Measurements from ENCODE around the gene SLFN11.
"Not testable (repeated sequence)": the region's sequence is repeated elsewhere in the genome, so short reads cannot be mapped to it uniquely, and the experiment has no call there.

DNA sequence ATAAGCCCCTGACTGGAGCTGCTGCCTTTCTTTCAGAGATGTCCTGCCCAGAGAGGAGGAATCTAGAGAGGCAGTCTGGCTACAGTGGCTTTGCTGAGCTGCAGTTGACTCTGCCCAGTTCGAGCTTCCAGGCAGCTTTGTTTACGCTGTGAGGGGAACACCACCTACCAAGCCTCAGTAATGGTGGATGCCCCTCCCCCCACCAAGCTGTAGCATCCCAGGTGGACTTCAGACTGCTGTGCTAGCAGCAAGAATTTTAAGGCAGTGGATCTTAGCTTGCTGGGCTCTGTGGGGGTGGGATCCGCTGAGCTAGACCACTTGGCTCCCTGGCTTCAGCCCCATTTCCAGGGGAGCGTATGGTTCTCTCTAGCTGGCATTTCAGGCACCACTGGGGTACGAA is 39.8 kb downstream of the SLFN11 start:
- TF ChIP-seq, protein P1, sequence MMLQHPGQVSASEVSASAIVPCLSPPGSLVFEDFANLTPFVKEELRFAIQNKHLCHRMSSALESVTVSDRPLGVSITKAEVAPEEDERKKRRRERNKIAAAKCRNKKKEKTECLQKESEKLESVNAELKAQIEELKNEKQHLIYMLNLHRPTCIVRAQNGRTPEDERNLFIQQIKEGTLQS (CRISPR knock-in tag; conservative IDR thresholded peaks at IDR 0.05), result not testable (repeated sequence)
- not testable (repeated sequence) for TF ChIP-seq CREB1 (CRISPR knock-in tag; IDR thresholded peaks at IDR 0.05); FOXP1 (CRISPR knock-in tag; IDR thresholded peaks at IDR 0.05; ENCODE audit: borderline replicate concordance); CBFB (CRISPR knock-in tag; IDR thresholded peaks at IDR 0.05; ENCODE audit: low read depth); SP1 (CRISPR knock-in tag; conservative IDR thresholded peaks at IDR 0.05); NFE2L1 (CRISPR knock-in tag; IDR thresholded peaks at IDR 0.05); GABPB1 (CRISPR knock-in tag; IDR thresholded peaks at IDR 0.05); ATF1 (CRISPR knock-in tag; IDR thresholded peaks at IDR 0.05)
- TF ChIP-seq, protein P2, sequence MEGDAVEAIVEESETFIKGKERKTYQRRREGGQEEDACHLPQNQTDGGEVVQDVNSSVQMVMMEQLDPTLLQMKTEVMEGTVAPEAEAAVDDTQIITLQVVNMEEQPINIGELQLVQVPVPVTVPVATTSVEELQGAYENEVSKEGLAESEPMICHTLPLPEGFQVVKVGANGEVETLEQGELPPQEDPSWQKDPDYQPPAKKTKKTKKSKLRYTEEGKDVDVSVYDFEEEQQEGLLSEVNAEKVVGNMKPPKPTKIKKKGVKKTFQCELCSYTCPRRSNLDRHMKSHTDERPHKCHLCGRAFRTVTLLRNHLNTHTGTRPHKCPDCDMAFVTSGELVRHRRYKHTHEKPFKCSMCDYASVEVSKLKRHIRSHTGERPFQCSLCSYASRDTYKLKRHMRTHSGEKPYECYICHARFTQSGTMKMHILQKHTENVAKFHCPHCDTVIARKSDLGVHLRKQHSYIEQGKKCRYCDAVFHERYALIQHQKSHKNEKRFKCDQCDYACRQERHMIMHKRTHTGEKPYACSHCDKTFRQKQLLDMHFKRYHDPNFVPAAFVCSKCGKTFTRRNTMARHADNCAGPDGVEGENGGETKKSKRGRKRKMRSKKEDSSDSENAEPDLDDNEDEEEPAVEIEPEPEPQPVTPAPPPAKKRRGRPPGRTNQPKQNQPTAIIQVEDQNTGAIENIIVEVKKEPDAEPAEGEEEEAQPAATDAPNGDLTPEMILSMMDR (IDR thresholded peaks at IDR 0.05), result not testable (repeated sequence)
- TF ChIP-seq, protein P3, sequence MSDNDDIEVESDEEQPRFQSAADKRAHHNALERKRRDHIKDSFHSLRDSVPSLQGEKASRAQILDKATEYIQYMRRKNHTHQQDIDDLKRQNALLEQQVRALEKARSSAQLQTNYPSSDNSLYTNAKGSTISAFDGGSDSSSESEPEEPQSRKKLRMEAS (CRISPR knock-in tag; IDR thresholded peaks at IDR 0.05), result not testable (repeated sequence)
- TF ChIP-seq, protein P4, sequence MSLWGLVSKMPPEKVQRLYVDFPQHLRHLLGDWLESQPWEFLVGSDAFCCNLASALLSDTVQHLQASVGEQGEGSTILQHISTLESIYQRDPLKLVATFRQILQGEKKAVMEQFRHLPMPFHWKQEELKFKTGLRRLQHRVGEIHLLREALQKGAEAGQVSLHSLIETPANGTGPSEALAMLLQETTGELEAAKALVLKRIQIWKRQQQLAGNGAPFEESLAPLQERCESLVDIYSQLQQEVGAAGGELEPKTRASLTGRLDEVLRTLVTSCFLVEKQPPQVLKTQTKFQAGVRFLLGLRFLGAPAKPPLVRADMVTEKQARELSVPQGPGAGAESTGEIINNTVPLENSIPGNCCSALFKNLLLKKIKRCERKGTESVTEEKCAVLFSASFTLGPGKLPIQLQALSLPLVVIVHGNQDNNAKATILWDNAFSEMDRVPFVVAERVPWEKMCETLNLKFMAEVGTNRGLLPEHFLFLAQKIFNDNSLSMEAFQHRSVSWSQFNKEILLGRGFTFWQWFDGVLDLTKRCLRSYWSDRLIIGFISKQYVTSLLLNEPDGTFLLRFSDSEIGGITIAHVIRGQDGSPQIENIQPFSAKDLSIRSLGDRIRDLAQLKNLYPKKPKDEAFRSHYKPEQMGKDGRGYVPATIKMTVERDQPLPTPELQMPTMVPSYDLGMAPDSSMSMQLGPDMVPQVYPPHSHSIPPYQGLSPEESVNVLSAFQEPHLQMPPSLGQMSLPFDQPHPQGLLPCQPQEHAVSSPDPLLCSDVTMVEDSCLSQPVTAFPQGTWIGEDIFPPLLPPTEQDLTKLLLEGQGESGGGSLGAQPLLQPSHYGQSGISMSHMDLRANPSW (CRISPR knock-in tag; conservative IDR thresholded peaks at IDR 0.05; ENCODE audit: low read depth), result not testable (repeated sequence)
- TF ChIP-seq, protein P5, sequence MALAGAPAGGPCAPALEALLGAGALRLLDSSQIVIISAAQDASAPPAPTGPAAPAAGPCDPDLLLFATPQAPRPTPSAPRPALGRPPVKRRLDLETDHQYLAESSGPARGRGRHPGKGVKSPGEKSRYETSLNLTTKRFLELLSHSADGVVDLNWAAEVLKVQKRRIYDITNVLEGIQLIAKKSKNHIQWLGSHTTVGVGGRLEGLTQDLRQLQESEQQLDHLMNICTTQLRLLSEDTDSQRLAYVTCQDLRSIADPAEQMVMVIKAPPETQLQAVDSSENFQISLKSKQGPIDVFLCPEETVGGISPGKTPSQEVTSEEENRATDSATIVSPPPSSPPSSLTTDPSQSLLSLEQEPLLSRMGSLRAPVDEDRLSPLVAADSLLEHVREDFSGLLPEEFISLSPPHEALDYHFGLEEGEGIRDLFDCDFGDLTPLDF (CRISPR knock-in tag; IDR thresholded peaks at IDR 0.05), result not testable (repeated sequence)
